Endodermal cell (in vitro differentiated cells): ENCODE measurements around the gene SSX3. TPM values are rescaled to one million over a fixed set of nuclear protein-coding genes. Genes with fewer than 3 reads are reported as not detected.
A peak's percentile ranks its signal among the peaks of the same experiment; 100 is the strongest.
"Not testable (repeated sequence)": the region's sequence is repeated elsewhere in the genome, so short reads cannot be mapped to it uniquely, and the experiment has no call there.

Experiments used
- DNase-seq: peaks from one replicate; pipeline ENCODE4 v3.0.0-alpha.2; 2017
- H3K27ac ChIP-seq: 2 replicates; pipeline ENCODE4 v1.5.1; 2013; ENCODE audit warnings: mild to moderate bottlenecking, low read depth, low read length, moderate library complexity
- H3K27me3 ChIP-seq: 2 replicates; pipeline ENCODE4 v1.6.1; 2013; ENCODE audit warnings: mild to moderate bottlenecking, low read length, moderate library complexity; ENCODE audit not compliant: insufficient read depth, control insufficient read depth, poor library complexity, severe bottlenecking
- H3K36me3 ChIP-seq: 2 replicates; pipeline ENCODE4 v1.7.0; 2013; ENCODE audit warnings: mild to moderate bottlenecking, low read length, moderate library complexity; ENCODE audit not compliant: control insufficient read depth, insufficient read depth
- H3K4me1 ChIP-seq: one replicate; pipeline ENCODE4 v1.7.0; 2013; ENCODE audit warnings: low read length; ENCODE audit not compliant: control insufficient read depth, insufficient read depth
- H3K4me3 ChIP-seq: 2 replicates; pipeline ENCODE4 v1.5.1; 2013; ENCODE audit warnings: mild to moderate bottlenecking, low read length, moderate library complexity
- H3K9ac ChIP-seq: 2 replicates; pipeline ENCODE4 v1.6.1; 2013; ENCODE audit warnings: mild to moderate bottlenecking, low read length, moderate library complexity; ENCODE audit not compliant: poor library complexity, severe bottlenecking; ENCODE audit errors: extremely low read depth
- H3K9me3 ChIP-seq: 2 replicates; pipeline ENCODE4 v1.6.1; 2013; ENCODE audit warnings: mild to moderate bottlenecking, low read length, moderate library complexity; ENCODE audit not compliant: control insufficient read depth
- H3K27ac Mint-ChIP-seq: 2 replicates; pipeline ENCODE4 v1.8.0; 2020; ENCODE audit warnings: mixed read lengths
- H3K27me3 Mint-ChIP-seq: 2 replicates; pipeline ENCODE4 v1.8.0; 2021; ENCODE audit warnings: mild to moderate bottlenecking, mixed read lengths; ENCODE audit not compliant: insufficient read depth
- H3K36me3 Mint-ChIP-seq: 2 replicates; pipeline ENCODE4 v1.8.0; 2020; ENCODE audit warnings: low read depth, mixed read lengths
- H3K4me1 Mint-ChIP-seq: 2 replicates; pipeline ENCODE4 v1.8.0; 2020; ENCODE audit warnings: mixed read lengths
- H3K4me3 Mint-ChIP-seq: 2 replicates; pipeline ENCODE4 v1.8.0; 2020; ENCODE audit warnings: mild to moderate bottlenecking, moderate library complexity, mixed read lengths
- H3K9me3 Mint-ChIP-seq: 2 replicates; pipeline ENCODE4 v1.8.0; 2020; ENCODE audit warnings: mild to moderate bottlenecking, mixed read lengths
- WGBS, 2 experiments: methylation state at CpG; one replicate each; pipeline versions ENCODE4 v1.1.5 to v1.1.7; 2013; ENCODE audit warnings: missing lambda C conversion rate in 2 of 2, mixed read lengths in 1 of 2; ENCODE audit not compliant: insufficient coverage in 1 of 2, insufficient read length in 1 of 2; 5-methylcytosine and 5-hydroxymethylcytosine counted together
- long read RNA-seq, 4 experiments: library from polyadenylated mRNA in 2 of 4; library from RNA in 1 of 4; library from capped mRNA in 1 of 4; stranded (forward) in 3 of 4; unstranded in 1 of 4; transcript quantifications; one replicate each; pipeline ENCODE4 v2.0.0, GENCODE V29; 2020 to 2021; ENCODE audit warnings: inconsistent platforms in 1 of 4
- polyA plus RNA-seq, 2 experiments: library from polyadenylated mRNA; stranded (reverse); fragments of 50-300 nt; gene quantifications; one replicate each; pipeline ENCODE4 v1.2.3, GENCODE V29; 2013
- total RNA-seq, 2 donors: library from RNA; stranded (reverse); fragmentation: NEBNext Ultra II Directional in 1 of 2; extraction: Animal tissue kit (Norgen Biotek cat#: 25700) in 1 of 2; gene quantifications; 2 replicates in 1 of 2; 3 replicates in 1 of 2; pipeline ENCODE4 v1.2.1, GENCODE V29; 2021

Gene SSX3
- not detected for total RNA-seq
- polyA plus RNA-seq (2013, experiment 1 of 2) = not detected
- polyA plus RNA-seq (2013, experiment 2 of 2) = not detected
- long read RNA-seq, experiment 1 = 0 reads
- long read RNA-seq, experiment 2 = 0 reads
- long read RNA-seq, experiment 3 = 0 reads
- long read RNA-seq, experiment 4 = 0 reads

GRCh38 chrX:48356315-48357094, at the start of gene SSX3:
Gene SSX3, minus strand, starts transcription at chrX:48356703. Its CDS starts 1,454 bp downstream, at chrX:48355249.
- DNase-seq, H3K27me3 ChIP-seq, H3K9me3 ChIP-seq, H3K36me3 ChIP-seq, H3K36me3 Mint-ChIP-seq, H3K4me1 Mint-ChIP-seq, H3K9ac ChIP-seq, H3K27me3 Mint-ChIP-seq, H3K4me3 ChIP-seq, H3K4me1 ChIP-seq, H3K27ac Mint-ChIP-seq, H3K27ac ChIP-seq, H3K4me3 Mint-ChIP-seq: not testable (repeated sequence)
- H3K9me3 Mint-ChIP-seq = peaks cover 69% of the 10 kb centered on the region
- WGBS, 2 experiments = 97 to 100% methylated on average over 2 to 16 of the region's 19 CpGs

GRCh38 chrX:48397825-48398224, 41.3 kb upstream of the SSX3 start:
- peaks cover 14% of the 10 kb centered on the region for H3K9me3 Mint-ChIP-seq
- H3K9ac ChIP-seq, H3K27ac Mint-ChIP-seq, H3K27ac ChIP-seq, H3K27me3 Mint-ChIP-seq, H3K36me3 Mint-ChIP-seq, H3K9me3 ChIP-seq, H3K4me1 ChIP-seq, H3K4me3 ChIP-seq, H3K4me1 Mint-ChIP-seq, H3K36me3 ChIP-seq, H3K4me3 Mint-ChIP-seq, H3K27me3 ChIP-seq: not testable (repeated sequence)
- no CpG with 5 or more reads among the region's 1 CpG for WGBS, 2 experiments
- peak; percentile 15 for DNase-seq

- not testable (repeated sequence) for H3K27me3 ChIP-seq, H3K4me3 Mint-ChIP-seq, H3K27ac Mint-ChIP-seq, H3K4me1 Mint-ChIP-seq, H3K4me3 ChIP-seq, H3K27me3 Mint-ChIP-seq, DNase-seq, H3K9ac ChIP-seq, H3K36me3 ChIP-seq, H3K36me3 Mint-ChIP-seq, H3K9me3 ChIP-seq, H3K27ac ChIP-seq, H3K4me1 ChIP-seq
- peaks cover 14% of the 10 kb centered on the region for H3K9me3 Mint-ChIP-seq
- 83% methylated on average over 1 of the region's 2 CpGs; no CpG with 5 or more reads in 1 of the 2 experiments for WGBS, 2 experiments
Measured at GRCh38 chrX:48396931-48397330, 40.4 kb upstream of the SSX3 start.

- H3K27me3 ChIP-seq, H3K4me1 Mint-ChIP-seq, H3K4me3 ChIP-seq, H3K9me3 ChIP-seq, H3K4me1 ChIP-seq, H3K9me3 Mint-ChIP-seq, DNase-seq, H3K27ac ChIP-seq, H3K27me3 Mint-ChIP-seq, H3K27ac Mint-ChIP-seq, H3K36me3 ChIP-seq, H3K9ac ChIP-seq, H3K4me3 Mint-ChIP-seq, H3K36me3 Mint-ChIP-seq: not testable (repeated sequence)
- no CpG with 5 or more reads among the region's 16 CpGs for WGBS, 2 experiments
Measured at GRCh38 chrX:48383239-48383638, 26.7 kb upstream of the SSX3 start, which contains the start of gene SSX4. Gene SSX4, plus strand, starts transcription at chrX:48383539. Its CDS starts 515 bp downstream, at chrX:48384054.

GRCh38 chrX:48370408-48370807, 13.9 kb upstream of the SSX3 start:
- not testable (repeated sequence) for H3K27ac ChIP-seq, H3K27ac Mint-ChIP-seq, H3K27me3 ChIP-seq, H3K4me1 Mint-ChIP-seq, DNase-seq, H3K4me3 ChIP-seq, H3K9ac ChIP-seq, H3K36me3 Mint-ChIP-seq, H3K4me1 ChIP-seq, H3K36me3 ChIP-seq, H3K9me3 ChIP-seq, H3K4me3 Mint-ChIP-seq, H3K27me3 Mint-ChIP-seq
- H3K9me3 Mint-ChIP-seq = peaks cover 13% of the 10 kb centered on the region
- WGBS, 2 experiments = no CpG with 5 or more reads among the region's 8 CpGs

GRCh38 chrX:48367717-48368408, 11.4 kb upstream of the SSX3 start:
- not testable (repeated sequence) for H3K27ac Mint-ChIP-seq, H3K27me3 ChIP-seq, H3K9me3 ChIP-seq, H3K4me1 ChIP-seq, H3K36me3 ChIP-seq, DNase-seq, H3K27ac ChIP-seq, H3K4me3 ChIP-seq, H3K27me3 Mint-ChIP-seq, H3K4me3 Mint-ChIP-seq, H3K36me3 Mint-ChIP-seq, H3K4me1 Mint-ChIP-seq, H3K9ac ChIP-seq
- peaks cover 24% of the 10 kb centered on the region for H3K9me3 Mint-ChIP-seq
- no CpG with 5 or more reads among the region's 12 CpGs for WGBS, 2 experiments
